Epithelial cell of proximal tubule (primary cell): ENCODE data around the gene R3HDM4. TPM values are rescaled to one million over a fixed set of nuclear protein-coding genes. Genes with fewer than 3 reads are reported as not detected.

ENCODE experiments used
- DNase-seq: peaks from one replicate; pipeline ENCODE4 v3.0.0-alpha.2; 2011; ENCODE audit warnings: low read depth
- H3K4me3 ChIP-seq: 2 replicates; pipeline ENCODE4 v1.5.1; 2011; ENCODE audit warnings: low read depth, mild to moderate bottlenecking, low read length
- total RNA-seq: library from RNA; depleted of rRNA; stranded (reverse); fragments of >200 nt; gene quantifications from 2 replicates; pipeline ENCODE4 v1.2.3, GENCODE V29; 2015
- TF ChIP-seq, protein P1 (sequence below): conservative IDR thresholded peaks from 2 replicates; pipeline ENCODE4 v1.5.1; 2012; ENCODE audit warnings: low read depth, mild to moderate bottlenecking, low read length

The R3HDM4 gene
- total RNA-seq, 1 donor from 2014 or later = 49.8 TPM

DNA sequence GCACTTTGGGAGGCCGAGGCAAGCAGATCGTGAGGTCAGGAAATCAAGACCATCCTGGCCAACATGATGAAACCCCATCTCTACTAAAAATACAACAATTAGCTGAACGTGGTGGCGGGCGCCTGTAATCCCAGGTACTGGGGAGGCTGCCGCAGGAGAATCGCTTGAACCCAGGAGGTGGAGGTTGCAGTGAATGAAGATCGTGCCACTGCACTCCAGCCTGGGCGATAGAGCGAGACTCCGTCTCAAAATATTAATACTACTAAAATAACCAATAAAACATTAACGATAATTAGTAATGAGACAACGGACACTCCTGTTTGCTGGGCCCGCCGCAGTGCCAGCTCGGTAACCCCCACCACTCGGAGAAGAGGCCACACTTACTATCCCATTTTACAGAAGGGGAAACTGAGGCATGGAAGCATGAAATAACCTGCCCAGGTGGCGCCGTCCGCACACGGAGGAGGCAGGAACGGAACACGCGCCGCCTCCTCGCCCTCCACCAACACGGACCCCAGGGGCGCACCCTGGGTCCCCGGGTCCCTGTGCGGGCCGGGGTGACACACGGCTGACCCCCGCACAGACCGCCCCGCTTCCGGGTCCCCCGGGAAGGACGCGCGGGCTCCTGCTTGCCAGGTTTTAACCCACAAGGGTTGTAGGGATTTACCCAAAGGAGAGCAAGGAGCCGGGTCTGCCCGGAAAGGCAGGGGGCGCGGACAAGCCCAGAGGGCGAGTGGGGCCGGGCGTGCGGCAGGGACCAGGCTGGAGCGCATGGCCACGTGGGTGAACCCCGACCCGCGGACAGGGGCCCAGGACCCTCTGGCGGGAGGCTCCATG is 1.6 kb downstream of the R3HDM4 start:
- peak overlapping the region; percentile 15 for H3K4me3 ChIP-seq
- TF ChIP-seq, protein P1, sequence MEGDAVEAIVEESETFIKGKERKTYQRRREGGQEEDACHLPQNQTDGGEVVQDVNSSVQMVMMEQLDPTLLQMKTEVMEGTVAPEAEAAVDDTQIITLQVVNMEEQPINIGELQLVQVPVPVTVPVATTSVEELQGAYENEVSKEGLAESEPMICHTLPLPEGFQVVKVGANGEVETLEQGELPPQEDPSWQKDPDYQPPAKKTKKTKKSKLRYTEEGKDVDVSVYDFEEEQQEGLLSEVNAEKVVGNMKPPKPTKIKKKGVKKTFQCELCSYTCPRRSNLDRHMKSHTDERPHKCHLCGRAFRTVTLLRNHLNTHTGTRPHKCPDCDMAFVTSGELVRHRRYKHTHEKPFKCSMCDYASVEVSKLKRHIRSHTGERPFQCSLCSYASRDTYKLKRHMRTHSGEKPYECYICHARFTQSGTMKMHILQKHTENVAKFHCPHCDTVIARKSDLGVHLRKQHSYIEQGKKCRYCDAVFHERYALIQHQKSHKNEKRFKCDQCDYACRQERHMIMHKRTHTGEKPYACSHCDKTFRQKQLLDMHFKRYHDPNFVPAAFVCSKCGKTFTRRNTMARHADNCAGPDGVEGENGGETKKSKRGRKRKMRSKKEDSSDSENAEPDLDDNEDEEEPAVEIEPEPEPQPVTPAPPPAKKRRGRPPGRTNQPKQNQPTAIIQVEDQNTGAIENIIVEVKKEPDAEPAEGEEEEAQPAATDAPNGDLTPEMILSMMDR = no peak
- no peak for DNase-seq

DNA sequence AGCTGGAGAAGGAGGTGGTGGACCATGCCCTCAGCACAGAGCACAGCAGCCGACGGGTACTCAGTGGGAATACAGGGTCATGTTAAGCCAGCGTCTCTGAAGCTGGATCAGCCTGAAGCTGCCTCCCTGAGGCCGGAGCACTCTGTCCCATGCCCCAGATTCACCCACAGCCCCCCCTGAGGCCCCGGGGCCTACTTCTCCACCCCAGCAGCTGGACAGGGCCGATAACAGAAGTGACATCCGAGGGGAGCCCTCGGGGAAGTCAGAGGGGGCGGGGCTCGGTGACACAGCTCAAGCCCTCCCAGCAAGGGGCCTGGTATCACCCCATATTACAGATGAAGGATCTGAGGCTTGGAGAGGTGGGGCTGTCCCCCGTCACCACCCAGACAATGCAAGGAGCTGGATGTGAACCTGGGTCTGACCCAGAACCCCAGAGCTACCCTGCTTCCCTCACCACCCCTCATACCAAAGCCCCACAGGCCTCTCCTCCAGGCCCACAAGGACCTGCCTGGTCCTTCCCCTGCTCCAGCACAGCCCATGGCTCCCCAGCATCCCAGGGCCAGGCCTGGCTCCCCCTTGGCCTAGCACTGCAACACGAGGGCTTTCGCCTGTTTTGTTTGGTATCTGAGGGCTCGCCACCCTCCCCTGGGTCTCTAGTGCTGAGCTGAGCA is 5.7 kb downstream of the R3HDM4 start:
- no peak for DNase-seq
- TF ChIP-seq, protein P1 = no peak
- no peak overlapping the region for H3K4me3 ChIP-seq

DNA sequence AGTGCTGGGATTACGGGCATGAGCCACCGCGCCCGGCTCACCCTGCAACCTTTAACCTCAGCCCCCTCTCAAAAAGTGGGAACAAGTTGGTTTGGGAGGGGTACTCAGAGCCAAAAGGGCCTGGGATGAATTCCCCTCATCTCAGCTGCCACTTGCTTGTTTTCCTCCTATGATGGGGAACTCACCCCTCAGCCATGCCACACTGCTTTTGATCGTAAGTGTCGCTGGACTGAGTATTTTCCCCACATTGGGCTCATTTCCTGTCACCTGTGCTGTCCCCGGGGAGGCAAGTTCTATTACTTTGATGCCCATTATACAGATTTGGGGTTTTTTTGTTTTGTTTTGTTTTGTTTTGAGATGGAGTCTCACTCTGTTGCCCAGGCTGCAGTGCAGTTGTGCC is 6.5 kb downstream of the R3HDM4 start:
- DNase-seq = no peak
- TF ChIP-seq, protein P1 = no peak
- H3K4me3 ChIP-seq = no peak overlapping the region

GRCh38 chr19:904545-904944 is 8.5 kb downstream of the R3HDM4 start:
- TF ChIP-seq, protein P1 = no peak
- DNase-seq = no peak
- H3K4me3 ChIP-seq = no peak overlapping the region

GRCh38 chr19:903266-903797 is 9.7 kb downstream of the R3HDM4 start:
- DNase-seq = no peak
- H3K4me3 ChIP-seq = no peak overlapping the region
- TF ChIP-seq, protein P1 = no peak

DNA sequence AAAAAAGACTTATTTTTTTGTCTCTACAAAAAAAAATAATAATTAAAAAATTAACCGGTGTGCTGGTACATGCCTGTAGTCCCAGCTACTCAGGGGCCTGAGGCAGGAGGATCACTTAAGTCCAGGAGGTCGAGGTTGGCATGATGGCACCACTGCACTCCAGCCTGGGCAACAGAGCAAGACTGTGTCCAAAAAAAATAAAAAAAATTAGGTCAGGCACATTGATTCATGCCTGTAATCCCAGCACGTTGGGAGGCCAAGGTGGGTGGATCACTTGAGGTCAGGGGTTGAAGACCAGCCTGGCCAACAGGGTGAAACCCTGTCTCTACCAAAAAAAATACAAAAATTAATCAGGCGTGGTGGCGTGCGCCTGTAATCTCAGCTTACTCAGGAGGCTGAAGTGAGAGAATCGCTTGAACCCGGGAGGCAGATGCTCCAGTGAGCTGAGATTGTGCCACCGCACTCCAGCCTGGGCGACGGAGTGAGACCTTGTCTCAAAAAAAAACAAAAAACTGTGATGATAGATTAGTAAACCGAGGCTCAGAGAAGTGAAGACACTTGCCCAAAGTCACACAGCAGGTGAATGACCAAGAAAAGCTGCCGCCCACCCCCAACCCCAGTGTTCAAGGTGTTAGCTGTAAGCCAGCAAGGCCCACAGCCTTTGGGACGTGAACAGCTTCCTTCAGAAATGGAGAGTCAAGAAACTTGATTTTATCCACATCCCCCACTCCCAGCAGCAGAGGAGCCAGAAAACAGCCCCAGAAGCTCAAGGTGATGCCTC is 10.4 kb downstream of the R3HDM4 start:
- no peak for DNase-seq
- H3K4me3 ChIP-seq = no peak overlapping the region
- TF ChIP-seq, protein P1 = no peak
